Prostate gland (tissue), 2 donors: ENCODE results near the gene LILRB4.

Experiments used
- CTCF ChIP-seq, 4 experiments: fragments of 200-600 bp in 2 of 4; fragments of 450-650 bp in 2 of 4; sonication (generic) in 2 of 4; IDR thresholded peaks; 1 replicate in 3 of 4; 2 replicates in 1 of 4; pipeline ENCODE4 v1.5.1; 2016 to 2019; ENCODE audit warnings: antibody characterized with exemption in 4 of 4, mild to moderate bottlenecking in 2 of 4, moderate library complexity in 2 of 4
- POLR2A ChIP-seq: fragments of 450-650 bp; IDR thresholded peaks from one replicate; pipeline ENCODE4 v1.6.1; 2016; ENCODE audit warnings: antibody characterized with exemption, mild to moderate bottlenecking

- no peak for TF ChIP-seq CTCF (IDR thresholded peaks at IDR 0.05)
- TF ChIP-seq POLR2A: no peak
Measured at GRCh38 chr19:54696766-54697165, 34.0 kb downstream of the LILRB4 start.
